Activated CD4-positive, CD25-positive, alpha-beta regulatory T cell (primary cell): Measurements from ENCODE around the gene CEACAM19.
"Not testable (repeated sequence)": the region's sequence is repeated elsewhere in the genome, so short reads cannot be mapped to it uniquely, and the experiment has no call there.

Source experiments
- DNase-seq, 4 experiments: peaks; one replicate each; lab custom pipeline; 2025; lab: John Stamatoyannopoulos, UW

CEACAM19 gene

GRCh38 chr19:44645407-44646048 lies 25.8 kb upstream of the CEACAM19 start:
- no peak for DNase-seq

GRCh38 chr19:44646049-44646416 lies 25.2 kb upstream of the CEACAM19 start:
- no peak for DNase-seq

GRCh38 chr19:44647144-44647543 lies 24.1 kb upstream of the CEACAM19 start:
- DNase-seq = no peak

GRCh38 chr19:44648631-44649251 lies 22.5 kb upstream of the CEACAM19 start:
- DNase-seq = no peak

GRCh38 chr19:44649578-44650145 lies 21.6 kb upstream of the CEACAM19 start:
- no peak for DNase-seq

- no peak for DNase-seq
Observed at GRCh38 chr19:44653343-44653742, 17.9 kb upstream of the CEACAM19 start.

- DNase-seq = peak; percentile 18 to 34 (median 28)
Observed at GRCh38 chr19:44653977-44654774, 17.1 kb upstream of the CEACAM19 start.

- DNase-seq = peak; percentile 11 to 50 (median 32)
Observed at GRCh38 chr19:44657211-44657921, 13.9 kb upstream of the CEACAM19 start.

- no peak for DNase-seq
Observed at GRCh38 chr19:44658069-44658733, 13.1 kb upstream of the CEACAM19 start.

GRCh38 chr19:44660081-44660480 lies 11.2 kb upstream of the CEACAM19 start:
- no peak for DNase-seq

- DNase-seq = no peak
Observed at GRCh38 chr19:44661205-44661604, 10.1 kb upstream of the CEACAM19 start.

GRCh38 chr19:44661904-44662303 lies 9.4 kb upstream of the CEACAM19 start:
- DNase-seq = no peak

GRCh38 chr19:44662691-44663385 lies 8.4 kb upstream of the CEACAM19 start:
- no peak for DNase-seq

GRCh38 chr19:44663996-44664395 lies 7.3 kb upstream of the CEACAM19 start:
- DNase-seq = no peak

GRCh38 chr19:44664976-44665375 lies 6.3 kb upstream of the CEACAM19 start:
- DNase-seq = no peak

GRCh38 chr19:44666852-44667556 lies 4.3 kb upstream of the CEACAM19 start:
- no peak for DNase-seq

GRCh38 chr19:44668985-44669764 lies 2.1 kb upstream of the CEACAM19 start:
- no peak for DNase-seq

- not testable (repeated sequence) for DNase-seq
Observed at GRCh38 chr19:44670027-44670426, 1.3 kb upstream of the CEACAM19 start.

GRCh38 chr19:44672226-44672625 lies 944 bp downstream of the CEACAM19 start:
- no peak for DNase-seq
